Left ventricle myocardium superior (tissue), 1 donor: ENCODE measurements around the gene ACOT7. TPM values are rescaled to one million over a fixed set of nuclear protein-coding genes. Genes with fewer than 3 reads are reported as not detected.
A peak's percentile ranks its signal among the peaks of the same experiment; 100 is the strongest.

Experiments used
- ATAC-seq: fragments of 200-7000 bp; cut with Tn5 transposase; one replicate; pipeline ENCODE4 v1.9.1; 2020; ENCODE audit warnings: mild to moderate bottlenecking, moderate library complexity
- DNase-seq: peaks from one replicate; pipeline ENCODE4 v3.0.0-alpha.2; 2020
- intact Hi-C: fragments of 100-400 bp; cut with micrococcal nuclease; formaldehyde crosslinking; loops from one replicate; pipeline ENCODE4 v1.11.0; 2022
- total RNA-seq: library from RNA; stranded (reverse); fragmentation: NEBNext Ultra II Directional; extraction: Animal tissue kit (Norgen Biotek cat#: 25700); gene quantifications from one replicate; pipeline ENCODE4 v1.2.1, GENCODE V29; 2021
- donor health status: DM: no; HTN: yes; CAD: no; lungs with severe emphysema.

ACOT7 gene
- total RNA-seq, 1 donor from 2014 or later = 7.8 TPM

- intact Hi-C loops = no loop called here
- ATAC-seq (no peak), DNase-seq (no peak)
These were observed 126.9 kb downstream of the ACOT7 start for GRCh38 chr1:6266641-6267040.

- intact Hi-C loops = no loop called here
- no peak for ATAC-seq
- DNase-seq = no peak
These were observed 128.4 kb downstream of the ACOT7 start for GRCh38 chr1:6265151-6265550.

DNA sequence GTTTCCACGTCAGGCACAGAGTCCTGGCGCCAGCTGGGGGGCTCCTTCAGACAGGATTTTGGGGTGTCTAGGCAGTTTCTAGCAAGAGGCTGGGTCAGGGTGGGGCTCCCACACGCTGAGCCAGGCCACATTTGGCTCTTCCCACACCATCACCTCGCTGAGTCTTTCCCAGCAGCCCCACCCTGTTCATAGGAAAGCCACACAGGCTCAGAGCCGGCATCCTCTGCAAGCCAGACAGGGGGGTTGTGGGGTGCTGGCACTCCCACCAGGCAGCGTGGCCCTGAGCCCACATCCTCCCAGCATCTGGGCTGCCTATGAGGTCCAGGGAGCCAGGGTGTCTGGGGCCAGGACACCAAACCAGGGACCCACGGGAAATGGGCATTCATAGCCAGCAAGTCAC lies 129.9 kb downstream of the ACOT7 start:
- DNase-seq (no peak), ATAC-seq (no peak)
- intact Hi-C loops = no loop called here

GRCh38 chr1:6262555-6263420 lies 130.8 kb downstream of the ACOT7 start:
- DNase-seq = peak; percentile 83
- intact Hi-C loops = no loop called here
- ATAC-seq = peak; percentile 71

GRCh38 chr1:6261615-6261995 lies 132.0 kb downstream of the ACOT7 start:
- DNase-seq = no peak
- intact Hi-C loops = no loop called here
- peak; percentile 5 for ATAC-seq

- ATAC-seq (peak; percentile 62), DNase-seq (peak; percentile 82)
- intact Hi-C loops = no loop called here
These were observed 132.5 kb downstream of the ACOT7 start, which contains the start of gene GPR153 for GRCh38 chr1:6260961-6261614. Gene GPR153 (minus strand): TSS chr1:6261098. CDS start chr1:6254905, 6,193 bp downstream.

DNA sequence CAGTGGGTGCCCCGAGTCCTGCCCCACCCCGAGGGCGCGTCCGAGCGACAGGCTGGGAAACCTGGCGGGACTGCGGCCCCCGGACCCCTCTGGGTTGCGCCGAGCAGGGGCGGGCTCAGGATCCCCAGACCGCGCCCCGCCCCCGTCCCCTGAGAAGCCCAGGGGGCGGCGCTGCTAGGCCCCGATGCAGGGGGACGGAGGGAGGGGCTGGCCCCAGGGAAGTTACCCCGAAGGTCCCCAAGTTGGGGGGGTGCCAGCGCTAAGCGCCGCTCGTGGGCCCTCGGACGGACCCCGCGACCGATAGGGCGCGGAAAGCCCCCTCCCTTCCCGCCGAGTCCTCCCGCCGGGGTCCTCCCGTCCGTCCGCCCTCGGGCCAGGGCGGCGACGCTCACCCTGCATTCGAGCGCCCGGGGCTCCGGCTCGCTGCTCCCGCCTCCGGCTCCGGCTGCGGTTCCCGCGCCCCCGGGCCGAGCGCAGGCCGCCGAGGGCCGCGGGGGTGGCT lies 133.1 kb downstream of the ACOT7 start:
- peak; percentile 67 for DNase-seq
- peak; percentile 46 for ATAC-seq
- intact Hi-C loops = no loop called here

DNA sequence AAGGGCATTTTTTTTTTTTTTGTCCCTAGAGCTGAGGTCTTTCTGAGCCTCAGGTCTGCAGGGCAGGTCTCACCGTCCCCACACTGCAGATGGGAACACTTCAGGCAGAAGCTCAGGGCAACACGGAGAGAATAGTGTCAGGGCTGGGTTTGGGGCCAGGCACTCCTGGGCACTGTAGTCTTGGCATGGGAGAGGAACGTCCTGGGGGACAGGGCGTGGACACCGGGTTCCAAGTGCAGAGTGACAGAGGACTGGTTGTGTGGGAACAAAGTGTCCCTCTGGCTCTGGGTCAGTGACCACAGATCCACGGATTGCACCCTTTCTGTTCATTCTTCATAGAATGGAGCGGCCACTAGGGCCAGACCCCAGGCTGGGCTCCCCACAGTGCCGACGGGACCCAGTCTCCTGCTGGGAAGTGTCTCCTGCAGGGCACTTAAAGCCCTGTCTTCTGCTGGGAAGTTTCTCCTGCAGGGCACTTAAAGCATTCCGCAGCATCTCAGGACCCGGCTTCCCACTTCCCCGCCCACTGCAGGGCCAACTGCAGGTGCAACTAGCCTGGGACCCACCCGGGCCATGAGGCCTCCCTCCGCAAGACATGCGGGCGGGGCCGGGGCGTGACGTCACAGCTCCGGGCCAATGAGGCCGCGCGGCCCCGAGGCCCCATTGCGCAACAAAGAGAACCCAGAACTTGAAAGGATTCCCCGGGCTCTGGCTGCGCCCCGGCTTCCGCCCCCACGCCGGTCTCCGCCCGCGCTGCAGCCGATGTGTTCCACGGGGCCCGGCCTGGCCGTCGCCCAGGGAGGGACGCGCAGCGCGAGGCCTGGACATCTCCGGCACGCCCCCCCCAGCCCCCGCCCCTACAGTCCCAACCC lies 133.8 kb downstream of the ACOT7 start:
- intact Hi-C loops = no loop called here
- ATAC-seq (peak; percentile 72), DNase-seq (peak; percentile 93)

DNA sequence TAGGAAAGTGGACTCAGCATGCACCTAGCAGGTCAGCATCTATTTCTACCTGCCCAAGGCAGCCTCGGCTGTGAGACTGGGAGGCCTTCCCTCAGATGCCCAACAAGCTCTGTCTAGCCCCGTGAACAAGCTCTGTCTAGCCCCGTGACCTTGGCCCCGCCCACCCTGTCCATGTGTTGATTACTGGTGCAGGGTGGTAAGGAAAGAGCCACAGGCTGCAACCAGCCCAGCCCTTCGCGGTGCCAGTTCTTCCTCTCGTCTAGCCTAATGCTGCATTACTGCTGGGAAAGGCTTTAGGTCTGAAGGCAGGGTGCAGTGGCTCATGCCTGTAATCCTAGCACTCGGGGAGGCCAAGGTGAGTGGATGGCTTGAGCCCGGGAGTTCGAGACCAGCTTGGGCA lies 134.9 kb downstream of the ACOT7 start:
- ATAC-seq = no peak
- intact Hi-C loops = no loop called here
- DNase-seq = no peak

DNA sequence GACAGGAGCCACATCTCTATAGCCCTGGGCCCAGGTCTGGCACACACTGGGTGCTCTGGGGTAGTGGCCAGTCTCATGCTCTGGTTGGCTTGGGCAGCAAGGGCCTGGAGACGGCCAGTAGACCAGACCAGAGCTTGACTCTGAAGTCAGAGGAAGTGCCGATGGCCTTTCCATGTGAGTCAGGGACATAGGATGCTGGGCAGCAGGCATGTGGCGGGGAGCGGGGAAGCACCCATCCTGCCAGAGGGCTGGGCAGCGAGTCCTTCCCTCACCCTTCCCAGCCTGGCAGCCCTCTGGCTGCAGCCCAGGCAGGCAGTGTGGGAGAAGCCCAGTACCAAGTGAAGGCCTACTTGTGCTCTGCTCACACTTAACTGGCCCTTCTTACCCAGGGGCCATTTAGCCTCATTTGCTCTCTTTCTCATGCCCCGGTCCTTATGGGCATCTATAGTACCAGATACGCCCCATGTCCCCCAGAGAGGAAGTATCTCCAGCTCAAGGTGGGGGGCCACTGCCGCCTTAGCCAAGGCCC lies 136.0 kb downstream of the ACOT7 start:
- intact Hi-C loops = no loop called here
- ATAC-seq (no peak), DNase-seq (no peak)

- intact Hi-C loops = no loop called here
- ATAC-seq = no peak
- DNase-seq = no peak
These were observed 136.9 kb downstream of the ACOT7 start for GRCh38 chr1:6256645-6257044.

GRCh38 chr1:6254691-6255090 lies 138.9 kb downstream of the ACOT7 start:
- ATAC-seq (no peak), DNase-seq (no peak)
- intact Hi-C loops = no loop called here

GRCh38 chr1:6253380-6253779 lies 140.2 kb downstream of the ACOT7 start:
- no peak for DNase-seq
- intact Hi-C loops = no loop called here
- ATAC-seq = no peak

DNA sequence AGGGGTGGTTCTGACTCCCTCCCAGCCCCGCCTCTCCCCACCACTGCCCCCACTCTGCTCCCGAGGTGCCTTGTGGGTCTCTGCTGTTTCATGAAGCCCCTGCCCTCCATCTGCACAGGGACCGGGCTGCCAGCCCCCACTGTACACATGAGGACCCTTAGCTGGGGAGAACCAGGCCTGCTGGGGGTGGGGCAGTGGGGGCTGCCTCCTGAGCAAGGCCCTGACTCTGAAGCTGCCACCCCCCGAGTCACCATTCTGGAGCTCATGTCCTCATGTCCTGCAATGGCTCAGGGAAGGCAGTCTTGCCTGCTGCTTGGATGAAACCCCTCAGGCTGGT lies 141.2 kb downstream of the ACOT7 start:
- ATAC-seq (no peak), DNase-seq (no peak)
- intact Hi-C loops = no loop called here

- ATAC-seq (no peak), DNase-seq (no peak)
- intact Hi-C loops = no loop called here
These were observed 141.7 kb downstream of the ACOT7 start for GRCh38 chr1:6251681-6252373.

GRCh38 chr1:6251233-6251632 lies 142.3 kb downstream of the ACOT7 start:
- intact Hi-C loops = no loop called here

DNA sequence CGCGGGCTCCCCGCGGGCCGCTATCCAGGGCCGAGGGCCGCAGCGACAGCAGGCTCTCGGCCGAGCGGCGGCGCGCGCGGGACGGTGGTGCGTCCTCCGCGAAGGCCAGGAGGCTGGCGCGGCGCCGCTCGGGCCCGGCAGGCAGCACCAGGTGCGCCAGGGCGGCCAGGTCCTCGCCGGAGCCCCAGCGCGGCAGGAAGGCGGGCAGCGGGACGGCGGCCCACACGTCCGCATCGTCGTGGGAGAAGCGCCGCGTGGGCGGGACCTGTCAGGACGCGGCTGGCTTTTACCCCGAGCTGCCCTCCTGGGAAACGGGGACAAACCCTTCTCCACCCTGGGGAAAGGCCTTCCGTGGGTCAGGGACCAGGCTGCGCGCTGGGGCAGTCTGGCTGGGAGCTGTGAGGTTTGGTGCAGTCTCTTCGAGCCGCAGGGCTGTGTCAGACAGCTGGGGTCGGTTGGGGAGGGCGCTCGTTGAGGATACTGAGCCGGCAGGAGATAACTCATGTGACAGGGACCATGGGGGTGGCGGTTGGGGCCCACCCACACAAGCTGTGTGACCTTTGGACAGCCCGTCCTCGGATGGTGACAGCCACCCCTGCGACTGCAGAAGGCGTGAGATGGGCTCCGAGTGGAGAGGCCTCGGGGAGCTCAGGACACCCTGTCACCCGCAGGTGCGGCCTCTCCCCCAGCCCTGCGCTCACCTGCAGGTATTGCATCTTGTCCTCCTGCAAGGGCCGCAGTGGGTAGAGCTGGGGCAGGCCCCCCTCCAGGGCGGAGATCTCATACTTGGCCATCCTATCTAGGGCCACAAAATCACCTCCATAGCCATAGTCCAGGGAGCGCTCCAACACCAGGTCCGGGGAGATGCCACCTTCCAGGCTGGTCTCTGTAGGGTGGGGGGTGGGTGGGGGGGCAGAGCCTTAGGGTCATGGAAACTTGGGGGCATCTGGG lies 143.6 kb downstream of the ACOT7 start:
- intact Hi-C loops = loop anchor here (10.0 kb wide), 1 partner anchor 95 kb away; no protein-coding TSS in a partner anchor
- no peak for DNase-seq
- ATAC-seq = no peak

More at GRCh38 chr1:6251233-6251632, 142.3 kb downstream of the ACOT7 start:
- ATAC-seq = no peak
- DNase-seq = no peak
